Activated CD8-positive, alpha-beta memory T cell treated with anti-CD3 and anti-CD28 coated beads for 1 hour (primary cell): ENCODE measurements around the gene KCNMA1.

Experiments
- DNase-seq, 2 donors: peaks; one replicate each; pipeline ENCODE4 v3.0.0-alpha.2; 2020; ENCODE audit warnings: low read depth in 1 of 2; ENCODE audit errors: extremely low read depth in 1 of 2

The KCNMA1 gene

DNA sequence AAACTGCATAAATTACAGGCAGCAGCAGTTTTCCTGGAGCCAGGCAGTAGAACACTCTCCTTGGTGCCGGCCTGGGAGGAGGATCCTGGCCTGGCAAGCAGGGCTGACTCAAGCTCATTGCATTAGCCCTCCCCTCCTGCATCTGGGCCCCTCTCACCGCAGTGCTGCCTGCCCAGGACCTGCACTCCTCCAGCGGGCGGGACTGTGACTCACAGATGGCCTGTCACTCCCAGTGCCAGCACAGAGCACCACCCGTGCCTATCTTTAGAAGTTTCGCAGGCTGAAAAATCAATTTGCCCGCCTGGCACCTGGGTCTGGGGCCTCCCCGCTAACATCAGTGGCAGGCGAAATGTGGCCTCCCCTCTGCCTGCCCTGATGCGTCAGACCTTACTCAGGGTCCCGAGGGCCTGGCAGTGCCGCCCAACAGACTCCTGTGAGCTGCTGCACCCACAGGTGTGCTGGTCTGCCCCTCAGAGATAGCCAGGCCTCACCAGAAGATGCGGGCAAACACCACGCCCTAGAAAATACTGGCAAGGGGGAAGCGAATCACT is 123.8 kb downstream of the KCNMA1 start:
- no peak for DNase-seq

DNA sequence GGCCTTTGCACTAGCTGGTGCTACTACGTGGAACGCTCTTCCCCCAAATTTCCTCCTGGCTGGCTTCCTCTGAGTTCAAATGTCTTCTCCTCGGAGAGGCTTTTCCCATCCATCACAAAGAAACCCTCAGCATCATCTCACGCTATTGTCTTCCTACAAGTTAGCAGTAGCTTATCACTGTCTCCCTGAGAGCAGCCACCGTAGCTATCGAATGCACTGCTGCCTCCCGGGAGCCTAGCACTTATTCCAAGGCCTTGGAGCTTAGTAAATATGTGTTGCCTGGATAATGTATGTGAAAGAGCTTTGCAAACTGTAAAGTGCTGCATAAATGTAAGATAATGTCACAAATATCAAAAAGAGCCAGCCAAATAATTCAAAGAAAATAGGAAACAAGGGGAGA is 124.4 kb downstream of the KCNMA1 start:
- no peak for DNase-seq

DNA sequence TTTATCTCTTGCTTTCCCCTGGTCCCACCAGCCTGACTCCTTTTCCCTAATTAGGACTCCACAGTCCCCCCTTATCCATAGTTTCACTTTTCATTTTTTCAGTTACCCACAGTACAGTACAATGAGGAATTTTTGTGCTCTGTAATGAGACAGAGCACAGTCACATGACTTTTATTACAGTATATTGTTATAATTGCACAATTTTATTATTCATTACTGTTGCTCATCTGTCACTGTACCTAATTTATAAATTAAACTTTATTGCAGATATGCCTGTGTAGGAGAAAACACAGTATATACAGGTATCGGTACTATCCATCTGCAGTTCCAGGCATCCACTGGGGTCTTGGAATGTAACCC is 125.4 kb downstream of the KCNMA1 start:
- DNase-seq: no peak

DNA sequence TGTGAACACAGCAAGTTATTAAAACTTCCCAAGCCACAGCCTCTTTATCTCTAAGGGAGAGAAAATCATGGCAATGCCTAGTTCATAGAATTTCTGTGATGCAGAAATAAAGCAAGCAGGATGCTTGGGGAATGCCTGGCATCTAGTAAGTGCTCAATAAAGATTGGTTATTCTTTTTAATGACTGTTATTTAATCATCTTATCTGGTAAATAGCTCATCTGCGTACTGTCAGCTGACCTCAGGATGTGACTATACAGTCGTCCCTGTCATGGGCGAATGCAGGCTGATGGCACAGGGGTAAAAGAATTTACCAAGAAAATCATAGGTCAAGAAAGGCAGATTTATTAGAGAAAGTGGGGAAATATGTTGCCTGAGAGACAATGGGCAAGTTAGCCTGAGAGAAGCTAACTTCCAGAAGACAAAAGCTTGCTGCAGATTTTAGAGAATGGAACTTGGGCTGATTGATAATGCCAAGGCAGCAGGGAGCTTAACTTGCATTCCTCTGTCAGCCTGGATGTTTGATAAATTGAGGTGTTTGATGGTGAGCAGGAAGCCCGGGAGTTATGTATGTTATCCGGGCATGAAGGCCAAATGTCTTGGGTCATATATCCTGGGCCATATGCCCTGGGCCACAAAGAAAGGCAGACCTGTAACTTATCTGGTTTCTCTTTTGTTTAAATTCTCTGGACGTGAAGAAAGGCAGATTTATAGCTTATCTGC is 126.0 kb downstream of the KCNMA1 start:
- no peak for DNase-seq

DNA sequence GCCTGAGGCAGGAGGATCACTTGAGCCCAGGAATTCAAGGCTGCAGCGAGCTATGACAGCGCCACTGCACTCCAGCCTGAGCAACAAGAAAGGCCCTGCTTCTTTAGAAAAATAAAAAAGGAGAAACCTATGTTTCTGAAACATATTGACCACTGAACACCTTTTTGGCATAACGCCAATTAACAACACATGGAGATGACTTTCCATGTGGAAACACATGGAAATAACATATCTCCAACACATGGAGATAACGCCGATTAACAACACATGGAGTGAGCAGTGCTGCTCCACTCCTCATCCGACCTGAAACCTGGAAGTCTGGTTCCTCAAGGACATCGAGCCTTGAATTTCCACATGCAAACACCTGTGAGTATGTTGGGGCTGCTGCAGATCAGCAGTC is 126.9 kb downstream of the KCNMA1 start:
- no peak for DNase-seq

DNA sequence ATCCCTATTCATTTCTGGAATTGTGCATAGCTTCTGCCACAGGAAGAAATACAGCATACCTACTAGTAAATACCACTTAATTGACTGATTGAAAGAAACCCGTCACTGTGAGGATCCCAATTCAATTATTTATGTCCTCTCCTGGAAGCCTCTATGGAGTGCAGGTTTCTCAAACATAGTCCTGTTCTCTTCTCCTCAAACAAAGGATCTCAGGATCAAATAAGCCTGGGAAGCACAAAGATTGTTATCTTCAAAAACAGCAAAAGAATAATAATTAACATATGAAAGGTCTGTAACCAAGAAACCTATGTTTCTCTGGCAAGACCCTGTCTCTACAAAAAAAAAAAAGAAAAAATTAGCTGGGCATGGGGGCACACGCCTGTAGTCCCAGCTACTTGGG is 127.3 kb downstream of the KCNMA1 start:
- no peak for DNase-seq

DNA sequence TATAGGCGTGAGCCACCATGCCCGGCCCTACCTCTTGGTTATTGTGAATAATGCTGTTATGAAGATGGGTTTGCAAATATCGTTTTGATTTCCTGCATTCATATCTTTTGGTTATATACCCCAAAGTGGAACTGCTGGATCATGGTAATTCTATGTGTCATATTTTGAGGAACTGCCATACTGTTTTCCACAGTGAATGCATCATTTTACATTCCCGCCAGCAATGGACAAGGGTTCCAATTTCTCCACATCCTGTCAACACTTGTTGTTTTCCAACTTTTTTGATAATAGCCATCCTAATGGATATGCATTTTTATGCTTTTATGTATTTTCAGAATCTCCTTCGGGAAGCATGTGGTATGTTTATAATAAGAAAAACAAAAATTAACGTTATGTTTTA is 128.2 kb downstream of the KCNMA1 start:
- DNase-seq: no peak

DNA sequence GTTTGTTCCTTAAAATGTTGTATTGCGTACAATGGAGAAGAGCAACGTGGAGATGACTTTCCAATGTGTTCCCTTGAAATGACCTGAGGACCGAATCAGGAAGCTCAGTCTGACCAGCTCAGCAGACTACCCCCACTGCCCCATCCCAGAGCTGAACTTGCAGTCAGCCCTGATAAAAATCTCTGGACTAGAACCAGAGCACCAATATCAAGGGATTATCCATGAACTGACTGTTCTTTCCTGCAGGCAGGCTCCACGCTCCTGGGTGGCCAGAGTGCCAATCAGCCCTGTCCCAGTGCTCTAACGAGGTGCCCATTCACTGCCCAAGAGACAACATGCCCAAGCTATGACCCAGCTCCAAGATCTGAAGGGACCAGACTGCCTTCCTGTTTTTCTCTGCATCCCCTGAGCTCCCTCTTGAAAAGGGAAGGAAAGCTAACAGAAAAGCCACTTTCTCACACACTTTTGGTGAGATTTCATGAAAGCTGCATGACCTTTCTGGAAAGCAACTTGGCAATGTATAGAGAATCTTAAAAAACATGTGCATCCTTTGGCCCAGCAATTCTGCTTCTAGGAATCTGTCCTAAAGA is 130.2 kb downstream of the KCNMA1 start:
- no peak for DNase-seq

DNA sequence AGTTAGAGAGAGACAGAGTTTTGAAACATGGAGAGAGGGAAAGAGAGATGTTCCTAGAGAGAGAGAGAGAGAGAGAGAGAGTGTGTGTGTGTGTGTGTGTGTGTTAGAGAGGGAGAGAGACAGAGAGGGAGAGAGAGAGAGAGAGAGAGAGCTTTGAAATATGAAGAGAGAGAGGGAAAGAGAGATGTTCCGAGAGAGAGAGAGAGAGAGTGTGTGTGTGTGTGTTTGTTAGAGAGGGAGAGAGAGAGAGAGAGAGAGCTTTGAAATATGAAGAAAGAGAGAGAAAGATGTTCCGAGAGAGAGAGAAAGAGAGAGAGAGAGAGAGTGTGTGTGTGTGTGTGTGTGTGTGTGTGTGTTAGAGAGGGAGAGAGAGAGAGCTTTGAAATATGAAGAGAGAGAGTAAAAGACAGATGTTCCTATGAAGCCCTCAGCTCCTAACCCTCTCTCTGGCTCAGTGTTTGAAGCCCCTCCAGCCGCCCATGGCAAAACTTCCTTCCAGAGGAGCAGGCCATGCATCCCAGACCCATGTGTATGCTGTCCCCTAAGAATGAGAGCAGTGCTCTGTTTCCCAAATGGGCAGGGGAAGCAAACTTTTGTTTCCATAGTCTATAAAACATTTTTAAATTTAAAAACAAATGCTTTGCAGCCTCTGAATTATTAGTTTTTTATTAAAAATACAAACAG is 130.9 kb downstream of the KCNMA1 start:
- DNase-seq: no peak

DNA sequence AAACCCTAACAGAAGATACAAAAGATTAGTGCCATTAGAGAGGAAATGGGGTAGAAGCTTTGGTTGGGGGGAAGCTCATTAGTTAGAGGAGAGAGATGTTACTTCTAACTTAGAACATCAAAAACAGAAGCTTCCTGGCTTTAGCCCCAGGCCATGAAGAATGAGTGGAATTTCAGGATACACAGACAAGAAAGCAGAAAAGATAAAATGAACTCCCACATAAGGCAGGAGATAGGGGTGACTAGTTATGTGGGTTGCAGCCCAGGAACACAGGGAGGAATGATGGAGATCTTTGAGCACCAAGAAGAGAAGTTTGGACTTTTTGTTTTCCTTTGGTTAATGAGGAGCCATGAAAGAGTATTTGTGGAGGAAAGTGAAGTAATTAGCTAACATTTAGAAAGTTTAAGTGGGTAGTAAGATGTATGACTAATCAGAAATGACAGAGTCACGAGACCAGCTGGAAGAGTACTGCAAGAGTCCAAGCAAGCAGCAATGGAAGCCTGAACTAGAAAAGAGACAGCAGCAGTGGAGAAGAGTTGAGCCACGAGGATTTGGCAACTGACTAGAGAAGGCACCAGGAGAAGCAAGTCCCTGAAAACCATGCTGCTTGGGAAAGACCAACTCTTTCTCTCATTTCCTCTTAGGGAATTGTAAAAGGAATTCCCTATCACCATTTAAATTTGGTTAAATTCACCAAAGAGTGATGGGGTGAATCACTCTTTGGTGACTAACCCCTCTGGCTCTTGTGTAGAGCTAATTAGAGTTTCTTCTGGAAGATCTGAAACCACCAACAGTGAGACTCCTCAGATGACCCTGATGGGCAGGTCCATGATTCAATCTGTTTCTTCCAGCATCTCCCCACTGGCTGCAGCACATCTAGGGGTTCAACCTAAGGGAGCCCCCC is 131.9 kb downstream of the KCNMA1 start:
- DNase-seq: no peak

DNA sequence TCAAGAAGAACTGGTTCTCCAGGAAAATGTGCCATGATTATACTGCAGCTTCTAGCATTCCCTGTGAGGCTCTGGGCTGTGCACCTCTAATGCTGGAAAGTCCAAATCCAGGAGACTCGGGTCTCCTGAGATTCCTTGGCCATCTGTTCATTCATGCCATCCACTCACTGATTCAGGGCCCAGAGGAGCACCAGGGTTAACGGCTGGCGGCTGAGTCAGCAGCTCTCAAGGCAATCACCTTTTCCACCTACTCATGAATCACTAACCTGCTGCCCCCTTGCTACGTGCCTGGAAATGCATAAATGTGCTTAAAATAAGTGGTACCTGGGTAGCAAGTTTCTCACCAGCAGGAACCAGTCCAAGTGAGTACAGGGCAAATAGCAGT is 132.7 kb downstream of the KCNMA1 start:
- DNase-seq: no peak

DNA sequence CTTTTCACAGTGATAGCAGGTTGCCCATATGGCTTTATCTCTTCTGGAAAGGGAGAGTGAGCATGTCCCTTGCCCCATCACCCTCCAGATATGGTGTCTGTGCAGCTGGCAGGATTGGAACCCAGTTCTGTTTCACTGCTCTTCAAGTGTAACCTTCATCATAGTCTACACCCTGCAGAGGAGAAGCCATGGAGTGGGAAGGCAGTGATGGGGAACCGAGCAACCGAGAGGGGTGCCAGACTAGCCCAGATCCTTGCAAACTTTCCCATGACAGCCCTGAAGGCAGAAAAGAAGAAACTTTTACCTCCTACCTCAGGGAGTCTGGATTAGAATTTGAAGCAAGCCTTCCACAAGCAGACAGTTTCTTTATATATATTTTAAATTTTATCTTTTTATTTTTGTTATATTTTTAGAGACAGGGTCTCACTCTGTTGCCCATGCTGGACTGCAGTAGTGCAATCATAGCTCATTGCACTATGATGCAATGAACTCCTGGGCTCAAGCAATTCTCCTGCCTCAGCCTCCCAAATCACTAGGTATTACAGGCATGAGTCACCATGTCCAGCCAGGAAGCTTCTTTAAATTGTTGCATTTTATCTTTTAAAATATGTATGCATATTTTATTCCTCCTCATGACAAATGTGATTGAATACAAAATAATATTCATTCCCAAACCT is 133.3 kb downstream of the KCNMA1 start:
- no peak for DNase-seq

DNA sequence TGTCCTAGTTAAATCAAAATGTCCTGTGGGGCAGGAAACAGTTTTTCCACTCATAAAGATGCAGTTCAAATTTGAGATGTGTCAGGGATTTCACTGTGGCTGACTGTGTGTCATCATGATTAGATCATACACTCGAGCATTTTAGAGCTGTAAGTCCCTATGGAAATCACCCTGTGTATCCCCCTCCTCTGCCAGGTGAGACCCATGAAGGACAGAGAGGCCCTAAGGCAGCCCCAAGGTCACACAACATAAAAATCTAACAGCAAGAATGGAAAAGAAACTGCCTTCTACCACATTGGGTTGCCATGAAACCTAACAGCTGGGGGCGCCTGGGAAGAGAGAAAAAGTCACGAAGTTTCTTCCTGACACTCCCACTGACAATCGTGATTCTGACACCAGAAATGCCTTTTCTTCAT is 135.8 kb downstream of the KCNMA1 start:
- no peak for DNase-seq

DNA sequence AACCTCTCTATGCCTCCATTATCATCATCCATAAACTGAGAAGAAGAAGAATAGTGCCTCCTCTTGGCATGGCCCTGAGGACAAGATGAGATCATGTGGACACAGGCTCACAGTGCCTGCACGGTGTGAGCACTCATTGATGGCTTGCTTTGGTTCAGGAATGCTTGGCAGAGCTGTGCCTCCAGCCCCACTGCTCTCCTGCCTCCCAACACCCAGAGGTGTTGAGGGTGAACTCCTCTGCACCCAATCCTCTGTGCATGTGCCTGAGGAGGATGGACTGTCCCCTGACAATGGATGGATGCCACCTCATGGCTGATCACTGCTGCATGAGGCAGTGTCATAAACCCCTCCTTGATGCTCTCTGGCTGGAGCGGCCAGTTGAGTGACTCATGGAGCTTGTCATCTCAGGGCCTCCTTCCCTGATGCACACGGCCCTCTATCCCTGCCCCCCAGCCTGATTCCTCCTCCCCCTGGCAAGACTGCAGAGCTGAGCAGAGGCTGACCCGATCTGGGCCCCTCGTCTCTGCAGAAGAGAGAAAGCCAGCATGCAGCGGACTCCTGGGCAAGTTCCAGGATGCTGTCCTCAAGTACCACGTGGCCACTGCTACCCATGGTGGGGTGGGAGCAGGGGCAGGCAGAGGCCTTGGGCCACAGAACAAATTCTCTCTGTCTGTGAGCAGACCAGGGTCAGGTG is 136.3 kb downstream of the KCNMA1 start:
- DNase-seq: no peak

DNA sequence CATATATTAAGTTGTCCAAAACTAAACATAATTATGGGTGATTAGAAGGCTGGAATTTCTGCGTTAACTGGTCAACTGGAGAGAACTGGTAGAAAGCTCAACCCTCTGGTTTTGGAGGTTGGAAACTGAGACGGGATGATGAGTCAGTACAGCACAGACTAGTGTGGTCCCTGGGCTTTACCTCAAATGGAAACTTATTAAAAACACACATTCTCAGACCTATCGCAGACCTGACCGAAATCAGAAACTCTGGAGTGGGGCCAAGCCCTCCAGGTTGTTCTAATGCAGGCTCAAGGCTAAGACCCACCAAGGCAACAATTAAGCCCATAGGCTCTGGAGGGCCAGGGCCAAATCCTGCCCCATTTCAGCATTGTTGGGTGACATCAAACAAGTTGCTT is 136.9 kb downstream of the KCNMA1 start:
- DNase-seq: no peak

DNA sequence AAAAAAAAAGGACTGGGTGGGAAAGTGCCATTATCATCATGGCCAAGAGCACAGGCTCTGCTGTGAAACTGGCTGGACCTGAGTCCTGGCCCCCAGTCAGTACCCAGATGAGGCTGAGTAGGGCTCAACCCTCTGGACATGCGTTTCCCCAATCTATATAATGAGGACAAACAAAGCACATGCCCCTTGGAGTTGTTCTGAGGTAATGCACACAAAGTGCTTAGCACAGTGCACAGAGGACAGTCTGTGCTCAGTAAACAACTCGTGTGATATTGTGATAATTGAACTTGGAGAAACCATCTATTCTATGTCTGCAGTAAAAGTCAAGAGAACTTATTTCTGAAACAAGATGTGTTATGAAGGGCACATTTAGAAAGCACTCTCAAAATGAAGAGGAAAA is 138.8 kb downstream of the KCNMA1 start:
- DNase-seq: no peak

DNA sequence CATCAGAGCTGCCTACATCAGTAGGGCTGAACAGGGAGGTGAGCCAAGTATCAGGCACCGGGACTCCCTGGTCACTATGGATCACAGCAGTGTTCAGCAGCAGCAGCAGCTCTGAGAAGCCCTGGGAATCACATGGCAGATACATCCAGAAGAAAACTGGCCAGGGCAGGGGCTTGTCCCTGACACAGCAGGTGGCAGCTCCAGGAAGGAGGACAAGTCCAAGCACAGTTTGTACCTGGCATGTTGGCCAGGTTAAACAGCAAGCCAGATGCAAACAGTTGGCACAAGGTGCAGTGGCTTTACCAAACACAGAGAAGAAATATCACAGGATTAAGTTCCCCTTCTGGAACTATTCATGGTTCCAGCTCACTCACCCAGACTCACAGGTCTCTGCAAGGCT is 139.4 kb downstream of the KCNMA1 start:
- no peak for DNase-seq

DNA sequence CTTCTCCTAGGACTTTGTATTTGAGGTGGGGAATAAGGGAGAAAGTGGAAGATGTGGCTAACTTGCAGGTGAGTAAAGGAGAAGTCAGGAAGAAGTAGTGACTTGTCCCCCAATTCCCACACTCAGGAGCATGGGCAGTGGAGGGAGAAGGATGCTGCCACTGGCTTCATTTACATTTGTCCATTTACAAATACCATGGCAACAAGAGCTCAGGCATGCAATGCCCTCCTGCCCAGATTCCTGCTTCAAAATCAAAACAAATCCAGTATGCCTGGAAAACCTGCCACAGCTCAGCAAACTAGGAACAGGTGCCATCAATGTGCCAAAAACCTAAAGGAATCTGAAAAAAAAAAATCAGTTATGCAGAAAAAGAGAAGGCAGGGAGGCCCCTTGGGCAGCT is 139.9 kb downstream of the KCNMA1 start:
- no peak for DNase-seq

DNA sequence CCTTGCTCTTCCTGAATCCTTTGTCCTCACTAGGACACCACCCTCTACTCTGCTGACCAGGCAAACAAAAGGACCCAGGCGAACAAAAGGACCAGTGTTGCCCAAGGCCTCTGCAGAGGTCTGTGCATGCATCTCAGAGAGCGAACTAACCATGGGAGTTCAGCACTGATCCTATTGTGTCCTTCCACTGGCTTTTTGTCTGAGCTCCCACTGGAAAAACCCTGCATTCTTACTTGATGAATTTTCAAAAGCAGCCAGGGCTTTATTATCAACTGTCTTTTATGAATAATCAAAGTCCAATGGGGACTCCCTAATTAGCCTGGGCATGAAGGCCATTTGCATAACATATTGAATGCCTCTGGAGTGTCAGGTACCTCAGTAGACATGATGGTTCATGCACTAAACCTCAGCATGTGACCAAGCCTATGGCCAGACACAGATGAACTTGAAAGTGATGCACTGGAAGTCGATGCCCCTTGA is 140.6 kb downstream of the KCNMA1 start:
- no peak for DNase-seq
